ENCODE results near the gene JADE2.

- TF ChIP-seq CTCF (IDR thresholded peaks at IDR 0.05; ENCODE audit: low read depth, low read length) (no peak), POLR2A (IDR thresholded peaks at IDR 0.05; ENCODE audit: extremely low read depth, insufficient read length) (no peak), MYC (IDR thresholded peaks at IDR 0.05; ENCODE audit: low read depth, low read length) (no peak)
These were observed 5.0 kb downstream of the JADE2 start for GRCh38 chr5:134530301-134531077.

Data from NB4 (cell line).